Activated naive CD8-positive, alpha-beta T cell treated with anti-CD3 and anti-CD28 coated beads for 36 hours (primary cell): Measurements from ENCODE around the gene NOP9. TPM values are rescaled to one million over a fixed set of nuclear protein-coding genes. Genes with fewer than 3 reads are reported as not detected.
"Not testable (repeated sequence)": the region's sequence is repeated elsewhere in the genome, so short reads cannot be mapped to it uniquely, and the experiment has no call there.

Source experiments
- DNase-seq: peaks from one replicate; pipeline ENCODE4 v3.0.0; 2021
- H3K27ac Mint-ChIP-seq: one replicate; pipeline ENCODE4 v1.8.0; 2022; ENCODE audit warnings: mild to moderate bottlenecking, moderate library complexity, mixed read lengths
- H3K27me3 Mint-ChIP-seq: one replicate; pipeline ENCODE4 v1.8.0; 2022; ENCODE audit warnings: mild to moderate bottlenecking, mixed read lengths
- H3K36me3 Mint-ChIP-seq: one replicate; pipeline ENCODE4 v1.8.0; 2021; ENCODE audit warnings: mild to moderate bottlenecking, mixed read lengths
- H3K4me1 Mint-ChIP-seq: one replicate; pipeline ENCODE4 v1.8.0; 2021; ENCODE audit warnings: mixed read lengths
- H3K4me3 Mint-ChIP-seq: one replicate; pipeline ENCODE4 v1.8.0; 2022; ENCODE audit warnings: mild to moderate bottlenecking, moderate library complexity, mixed read lengths
- H3K9me3 Mint-ChIP-seq: one replicate; pipeline ENCODE4 v1.8.0; 2022; ENCODE audit warnings: mixed read lengths
- total RNA-seq, 2 experiments: library from RNA; stranded (reverse); gene quantifications; one replicate each; pipeline ENCODE4 v1.2.3, GENCODE V29; 2021

The NOP9 gene
- total RNA-seq, 2 experiments from 2014 or later, result 40.9 to 45.0 TPM

GRCh38 chr14:24351517-24351916, 51.9 kb downstream of the NOP9 start:
- Mint-ChIP-seq H3K4me1 (no peaks in the 10 kb centered on the region), H3K36me3 (no peaks in the 10 kb centered on the region), H3K9me3 (no peaks in the 10 kb centered on the region), H3K27ac (no peak overlapping the region), H3K27me3 (peaks cover 43% of the 10 kb centered on the region), H3K4me3 (no peak overlapping the region)
- no peak for DNase-seq

GRCh38 chr14:24353559-24354481, 54.2 kb downstream of the NOP9 start:
- H3K27me3 Mint-ChIP-seq, result peaks cover 36% of the 10 kb centered on the region
- no peaks in the 10 kb centered on the region for H3K4me1 Mint-ChIP-seq
- no peak overlapping the region for H3K4me3 Mint-ChIP-seq
- DNase-seq, result no peak
- H3K27ac Mint-ChIP-seq, result no peak overlapping the region
- no peaks in the 10 kb centered on the region for H3K36me3 Mint-ChIP-seq
- H3K9me3 Mint-ChIP-seq, result no peaks in the 10 kb centered on the region

- H3K4me3 Mint-ChIP-seq, H3K4me1 Mint-ChIP-seq, H3K36me3 Mint-ChIP-seq, DNase-seq, H3K27ac Mint-ChIP-seq, H3K9me3 Mint-ChIP-seq: not testable (repeated sequence)
- H3K27me3 Mint-ChIP-seq, result peaks cover 32% of the 10 kb centered on the region
These were observed 54.8 kb downstream of the NOP9 start for GRCh38 chr14:24354482-24354825.

GRCh38 chr14:24355009-24355408, 55.4 kb downstream of the NOP9 start:
- H3K36me3 Mint-ChIP-seq, result no peaks in the 10 kb centered on the region
- no peak for DNase-seq
- H3K9me3 Mint-ChIP-seq, result no peaks in the 10 kb centered on the region
- H3K27me3 Mint-ChIP-seq, result peaks cover 27% of the 10 kb centered on the region
- no peaks in the 10 kb centered on the region for H3K4me1 Mint-ChIP-seq
- no peak overlapping the region for H3K27ac Mint-ChIP-seq
- H3K4me3 Mint-ChIP-seq, result no peak overlapping the region

GRCh38 chr14:24356208-24356607, 56.6 kb downstream of the NOP9 start:
- Mint-ChIP-seq H3K36me3 (no peaks in the 10 kb centered on the region), H3K4me3 (no peak overlapping the region), H3K27me3 (peaks cover 17% of the 10 kb centered on the region), H3K9me3 (no peaks in the 10 kb centered on the region), H3K27ac (no peak overlapping the region), H3K4me1 (no peaks in the 10 kb centered on the region)
- no peak for DNase-seq

Other genes with a start within 250 kb of the NOP9 start
- gene CARMIL3, start 247.8 kb upstream of the NOP9 start, total RNA-seq, result under 1 TPM; 0.43 to 0.56 TPM
- gene CPNE6, start 228.3 kb upstream of the NOP9 start, total RNA-seq, result not detected
- gene PCK2, start 205.5 kb upstream of the NOP9 start, total RNA-seq, result 100 to 1,000 TPM; 110 TPM
- gene DCAF11, start 185.1 kb upstream of the NOP9 start, total RNA-seq, result 10 to 100 TPM; 56.0 to 56.7 TPM
- gene NRL, start 184.9 kb upstream of the NOP9 start, total RNA-seq, result 1 to 10 TPM; 1.8 to 2.6 TPM
- gene FITM1, start 169.2 kb upstream of the NOP9 start, total RNA-seq, result under 1 TPM in 1 of 2 experiments, not detected in 1; 0.29 TPM
- 100 to 1,000 TPM; 476 to 479 TPM for gene PSME1, start 163.7 kb upstream of the NOP9 start, total RNA-seq
- gene EMC9, start 158.3 kb upstream of the NOP9 start, total RNA-seq, result 10 to 100 TPM; 39.1 to 40.1 TPM
- gene PSME2, start 153.2 kb upstream of the NOP9 start, total RNA-seq, result 100 to 1,000 TPM; 541 to 558 TPM
- gene RNF31, start 152.4 kb upstream of the NOP9 start, total RNA-seq, result 10 to 100 TPM; 82.2 to 86.5 TPM
- 100 to 1,000 TPM; 133 to 136 TPM for gene IRF9, start 138.6 kb upstream of the NOP9 start, total RNA-seq
- 10 to 100 TPM; 28.9 to 29.2 TPM for gene REC8, start 127.8 kb upstream of the NOP9 start, total RNA-seq
- gene IPO4, start 111.0 kb upstream of the NOP9 start, total RNA-seq, result 100 to 1,000 TPM; 152 to 161 TPM
- gene TM9SF1, start 104.4 kb upstream of the NOP9 start, total RNA-seq, result 10 to 100 TPM; 20.7 to 22.5 TPM
- not detected for gene TSSK4, start 94.2 kb upstream of the NOP9 start, total RNA-seq
- 10 to 100 TPM; 54.4 to 58.9 TPM for gene CHMP4A, start 86.4 kb upstream of the NOP9 start, total RNA-seq
- gene MDP1, start 83.8 kb upstream of the NOP9 start, total RNA-seq, result 10 to 100 TPM; 19.4 to 20.9 TPM
- gene NEDD8, start 67.5 kb upstream of the NOP9 start, total RNA-seq, result 100 to 1,000 TPM; 194 to 201 TPM
- 10 to 100 TPM; 44.5 to 48.4 TPM for gene GMPR2, start 66.9 kb upstream of the NOP9 start, total RNA-seq
- gene TINF2, start 57.2 kb upstream of the NOP9 start, total RNA-seq, result 10 to 100 TPM; 68.2 to 71.1 TPM
- gene TGM1, start 36.7 kb upstream of the NOP9 start, total RNA-seq, result 1 to 10 TPM; 2.6 to 3.3 TPM
- 10 to 100 TPM; 34.5 to 36.1 TPM for gene RABGGTA, start 28.3 kb upstream of the NOP9 start, total RNA-seq
- 1 to 10 TPM; 7.4 to 8.6 TPM for gene DHRS1, start 70 bp upstream of the NOP9 start, total RNA-seq
- 1 to 10 TPM; 6.0 to 6.7 TPM for gene CIDEB, start 8.1 kb downstream of the NOP9 start, total RNA-seq
- gene LTB4R2, start 10.3 kb downstream of the NOP9 start, total RNA-seq, result 10 to 100 TPM; 11.5 TPM
- gene LTB4R, start 11.7 kb downstream of the NOP9 start, total RNA-seq, result 10 to 100 TPM in 1 of 2 experiments, 1 to 10 TPM in 1; 9.3 to 10.3 TPM
- 1 to 10 TPM in 1 of 2 experiments, under 1 TPM in 1; 0.70 to 1.0 TPM for gene ADCY4, start 35.2 kb downstream of the NOP9 start, total RNA-seq
- 1 to 10 TPM; 5.4 to 6.3 TPM for gene RIPK3, start 40.1 kb downstream of the NOP9 start, total RNA-seq
- gene NFATC4, start 68.3 kb downstream of the NOP9 start, total RNA-seq, result 1 to 10 TPM in 1 of 2 experiments, under 1 TPM in 1; 0.54 to 1.1 TPM
- gene NYNRIN, start 99.2 kb downstream of the NOP9 start, total RNA-seq, result under 1 TPM; 0.08 to 0.10 TPM
- gene CBLN3, start 129.8 kb downstream of the NOP9 start, total RNA-seq, result 1 to 10 TPM; 5.5 to 6.4 TPM
- 10 to 100 TPM; 47.3 to 48.7 TPM for gene KHNYN, start 130.1 kb downstream of the NOP9 start, total RNA-seq
- gene SDR39U1, start 142.9 kb downstream of the NOP9 start, total RNA-seq, result 10 to 100 TPM; 57.8 to 59.0 TPM
- under 1 TPM; 0.25 to 0.50 TPM for gene CMA1, start 208.4 kb downstream of the NOP9 start, total RNA-seq